Loucy (cell line): Measurements from ENCODE around the gene CC2D2B.

Source experiments
- EZH2phosphoT487 ChIP-seq: fragments of 200-600 bp; IDR thresholded peaks from 2 replicates; pipeline ENCODE4 v1.6.1; 2018; ENCODE audit warnings: antibody characterized with exemption, mild to moderate bottlenecking, moderate library complexity, borderline replicate concordance
- TF ChIP-seq, protein P1 (sequence below): fragments of 200-600 bp; sonication (generic); conservative IDR thresholded peaks from 2 replicates; pipeline ENCODE4 v1.5.1; 2014; ENCODE audit warnings: mild to moderate bottlenecking, antibody characterized with exemption, low read length

DNA sequence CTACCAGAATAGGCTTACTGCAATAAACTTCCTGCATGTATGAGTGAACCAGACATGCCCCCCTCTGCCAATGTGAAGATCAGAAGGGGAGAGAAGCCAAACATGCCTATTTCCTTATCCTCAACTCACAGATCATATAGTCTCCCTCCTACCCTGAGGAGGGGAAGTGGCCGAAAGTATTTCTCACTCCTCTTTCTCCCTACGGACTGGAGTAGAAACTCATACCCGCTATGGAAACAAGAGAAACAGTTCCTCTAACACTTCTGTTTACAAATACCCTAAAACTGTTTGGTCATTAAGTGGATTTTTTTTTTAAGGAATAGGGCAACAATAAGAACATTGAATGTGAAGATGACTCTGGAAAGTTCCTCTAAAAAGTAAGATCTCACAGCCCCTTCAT is 167.0 kb downstream of the CC2D2B start:
- TF ChIP-seq, protein P1, sequence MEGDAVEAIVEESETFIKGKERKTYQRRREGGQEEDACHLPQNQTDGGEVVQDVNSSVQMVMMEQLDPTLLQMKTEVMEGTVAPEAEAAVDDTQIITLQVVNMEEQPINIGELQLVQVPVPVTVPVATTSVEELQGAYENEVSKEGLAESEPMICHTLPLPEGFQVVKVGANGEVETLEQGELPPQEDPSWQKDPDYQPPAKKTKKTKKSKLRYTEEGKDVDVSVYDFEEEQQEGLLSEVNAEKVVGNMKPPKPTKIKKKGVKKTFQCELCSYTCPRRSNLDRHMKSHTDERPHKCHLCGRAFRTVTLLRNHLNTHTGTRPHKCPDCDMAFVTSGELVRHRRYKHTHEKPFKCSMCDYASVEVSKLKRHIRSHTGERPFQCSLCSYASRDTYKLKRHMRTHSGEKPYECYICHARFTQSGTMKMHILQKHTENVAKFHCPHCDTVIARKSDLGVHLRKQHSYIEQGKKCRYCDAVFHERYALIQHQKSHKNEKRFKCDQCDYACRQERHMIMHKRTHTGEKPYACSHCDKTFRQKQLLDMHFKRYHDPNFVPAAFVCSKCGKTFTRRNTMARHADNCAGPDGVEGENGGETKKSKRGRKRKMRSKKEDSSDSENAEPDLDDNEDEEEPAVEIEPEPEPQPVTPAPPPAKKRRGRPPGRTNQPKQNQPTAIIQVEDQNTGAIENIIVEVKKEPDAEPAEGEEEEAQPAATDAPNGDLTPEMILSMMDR = no peak
- no peak for TF ChIP-seq EZH2phosphoT487
